Measurements from ENCODE around the gene DPYSL5.

The DPYSL5 gene

GRCh38 chr2:26816893-26817292, 31.0 kb upstream of the DPYSL5 start:
- H3K27me3 ChIP-seq: peaks cover 58% of the 10 kb centered on the region
- H3K4me1 ChIP-seq (ENCODE audit: control insufficient read depth in 1 of 2, insufficient read depth in 1 of 2, low read depth in 1 of 2, low read length in 1 of 2): no peaks in the 10 kb centered on the region
- no peaks in the 10 kb centered on the region for H3K9me3 ChIP-seq
- H3K4me3 ChIP-seq (ENCODE audit: low read depth in 1 of 2, low read length in 1 of 2): no peak overlapping the region
- H3K27ac ChIP-seq: no peak overlapping the region
- H3K36me3 ChIP-seq: no peaks in the 10 kb centered on the region
- TF ChIP-seq, protein P1, sequence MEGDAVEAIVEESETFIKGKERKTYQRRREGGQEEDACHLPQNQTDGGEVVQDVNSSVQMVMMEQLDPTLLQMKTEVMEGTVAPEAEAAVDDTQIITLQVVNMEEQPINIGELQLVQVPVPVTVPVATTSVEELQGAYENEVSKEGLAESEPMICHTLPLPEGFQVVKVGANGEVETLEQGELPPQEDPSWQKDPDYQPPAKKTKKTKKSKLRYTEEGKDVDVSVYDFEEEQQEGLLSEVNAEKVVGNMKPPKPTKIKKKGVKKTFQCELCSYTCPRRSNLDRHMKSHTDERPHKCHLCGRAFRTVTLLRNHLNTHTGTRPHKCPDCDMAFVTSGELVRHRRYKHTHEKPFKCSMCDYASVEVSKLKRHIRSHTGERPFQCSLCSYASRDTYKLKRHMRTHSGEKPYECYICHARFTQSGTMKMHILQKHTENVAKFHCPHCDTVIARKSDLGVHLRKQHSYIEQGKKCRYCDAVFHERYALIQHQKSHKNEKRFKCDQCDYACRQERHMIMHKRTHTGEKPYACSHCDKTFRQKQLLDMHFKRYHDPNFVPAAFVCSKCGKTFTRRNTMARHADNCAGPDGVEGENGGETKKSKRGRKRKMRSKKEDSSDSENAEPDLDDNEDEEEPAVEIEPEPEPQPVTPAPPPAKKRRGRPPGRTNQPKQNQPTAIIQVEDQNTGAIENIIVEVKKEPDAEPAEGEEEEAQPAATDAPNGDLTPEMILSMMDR (IDR thresholded peaks at IDR 0.05): no peak

DNA sequence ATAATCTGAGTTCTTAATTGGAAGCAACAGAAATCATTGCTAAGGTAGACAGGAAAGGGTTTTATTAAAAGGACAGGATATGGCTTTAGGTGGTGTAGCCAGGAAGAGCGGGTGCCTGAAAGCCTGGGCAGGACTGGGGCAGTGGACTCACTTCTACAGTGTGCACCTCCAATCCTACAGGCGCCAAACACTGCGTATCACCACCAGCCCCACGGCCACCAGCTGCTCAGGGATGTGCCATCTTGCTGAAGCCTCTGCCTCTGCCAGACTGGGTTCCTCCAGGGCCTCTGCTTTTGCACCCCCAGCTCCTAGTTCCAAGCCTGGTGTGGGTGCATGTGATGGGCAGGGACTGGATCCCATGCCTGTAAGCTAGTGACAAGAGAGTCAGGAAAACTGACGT, 29.7 kb upstream of the DPYSL5 start:
- H3K27ac ChIP-seq: no peak overlapping the region
- H3K4me1 ChIP-seq (ENCODE audit: control insufficient read depth in 1 of 2, insufficient read depth in 1 of 2, low read depth in 1 of 2, low read length in 1 of 2): no peaks in the 10 kb centered on the region
- no peak overlapping the region for H3K4me3 ChIP-seq (ENCODE audit: low read depth in 1 of 2, low read length in 1 of 2)
- TF ChIP-seq, protein P1 (IDR thresholded peaks at IDR 0.05): no peak
- H3K27me3 ChIP-seq: peaks cover 53% of the 10 kb centered on the region
- H3K36me3 ChIP-seq: no peaks in the 10 kb centered on the region
- H3K9me3 ChIP-seq: no peaks in the 10 kb centered on the region

GRCh38 chr2:26818972-26819371, 29.0 kb upstream of the DPYSL5 start:
- TF ChIP-seq, protein P1 (IDR thresholded peaks at IDR 0.05): no peak
- Histone ChIP-seq H3K4me3 (ENCODE audit: low read depth in 1 of 2, low read length in 1 of 2) (no peak overlapping the region), H3K27ac (no peak overlapping the region), H3K9me3 (no peaks in the 10 kb centered on the region), H3K27me3 (peaks cover 53% of the 10 kb centered on the region), H3K4me1 (ENCODE audit: control insufficient read depth in 1 of 2, insufficient read depth in 1 of 2, low read depth in 1 of 2, low read length in 1 of 2) (no peaks in the 10 kb centered on the region), H3K36me3 (no peaks in the 10 kb centered on the region)

DNA sequence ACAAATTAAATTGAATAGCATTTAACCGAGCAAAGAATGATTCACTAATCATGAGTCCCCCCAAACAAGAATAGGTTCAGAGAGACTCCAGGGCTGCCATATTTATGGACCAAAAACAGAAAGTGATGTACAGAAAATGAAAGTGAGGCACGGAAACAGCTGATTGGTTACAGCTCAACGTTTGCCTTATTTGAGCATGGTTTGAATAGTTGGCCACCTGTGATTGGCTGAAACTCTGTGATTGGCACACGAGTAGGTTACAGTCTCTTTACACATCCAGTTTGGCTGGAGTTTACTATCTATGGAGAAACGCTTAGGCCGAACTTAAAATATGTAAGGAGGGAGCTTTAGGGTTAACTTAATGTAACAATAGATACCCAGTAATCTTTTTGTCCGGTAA, 27.0 kb upstream of the DPYSL5 start:
- TF ChIP-seq, protein P1 (IDR thresholded peaks at IDR 0.05): no peak
- H3K27me3 ChIP-seq: peaks cover 52% of the 10 kb centered on the region

GRCh38 chr2:26822877-26823276, 25.1 kb upstream of the DPYSL5 start:
- Histone ChIP-seq H3K36me3 (no peaks in the 10 kb centered on the region), H3K27ac (no peak overlapping the region), H3K4me1 (ENCODE audit: control insufficient read depth in 1 of 2, insufficient read depth in 1 of 2, low read depth in 1 of 2, low read length in 1 of 2) (no peaks in the 10 kb centered on the region), H3K9me3 (no peaks in the 10 kb centered on the region), H3K27me3 (peaks cover 40% of the 10 kb centered on the region), H3K4me3 (ENCODE audit: low read depth in 1 of 2, low read length in 1 of 2) (no peak overlapping the region)
- TF ChIP-seq, protein P1 (IDR thresholded peaks at IDR 0.05): no peak

More for the DNA sequence above, 27.0 kb upstream of the DPYSL5 start:
- H3K4me1 ChIP-seq (ENCODE audit: control insufficient read depth in 1 of 2, insufficient read depth in 1 of 2, low read depth in 1 of 2, low read length in 1 of 2): no peaks in the 10 kb centered on the region
- no peaks in the 10 kb centered on the region for H3K36me3 ChIP-seq
- H3K9me3 ChIP-seq: no peaks in the 10 kb centered on the region
- H3K4me3 ChIP-seq (ENCODE audit: low read depth in 1 of 2, low read length in 1 of 2): no peak overlapping the region
- no peak overlapping the region for H3K27ac ChIP-seq

Measured in neutrophil (primary cell).